MM.1S (cell line): ENCODE results near the gene SMAD4.

Experiments used
- DNase-seq: peaks from one replicate; pipeline ENCODE4 v3.0.0-alpha.2; 2015
- H2AFZ ChIP-seq: fragments of 300-600 bp; sonication (generic); 2 replicates; pipeline ENCODE4 v1.6.0; 2016; ENCODE audit warnings: antibody characterized with exemption, low read length
- H3F3A ChIP-seq: fragments of 300-600 bp; sonication (generic); 2 replicates; pipeline ENCODE4 v1.6.1; 2016; ENCODE audit warnings: mild to moderate bottlenecking, antibody characterized with exemption, low read length, moderate library complexity, mixed read lengths; ENCODE audit not compliant: insufficient read depth
- H3K27ac ChIP-seq: fragments of 300-600 bp; sonication (generic); 2 replicates; pipeline ENCODE4 v1.5.1; 2016; ENCODE audit warnings: mild to moderate bottlenecking, low read length
- H3K27me3 ChIP-seq: fragments of 300-600 bp; sonication (generic); replicated peaks from 2 replicates; pipeline ENCODE4 v1.6.0; 2016; ENCODE audit warnings: low read length; ENCODE audit not compliant: insufficient read depth
- H3K36me3 ChIP-seq: fragments of 300-600 bp; sonication (generic); replicated peaks from 2 replicates; pipeline ENCODE4 v1.6.1; 2016; ENCODE audit warnings: mild to moderate bottlenecking, low read length, mixed read lengths; ENCODE audit not compliant: insufficient read depth
- H3K4me1 ChIP-seq: fragments of 300-600 bp; sonication (generic); 2 replicates; pipeline ENCODE4 v1.6.1; 2016; ENCODE audit warnings: low read length, mixed read lengths
- H3K4me2 ChIP-seq: fragments of 300-600 bp; sonication (generic); 2 replicates; pipeline ENCODE4 v1.6.0; 2016; ENCODE audit warnings: low read depth, low read length
- H3K4me3 ChIP-seq: fragments of 300-600 bp; sonication (generic); 2 replicates; pipeline ENCODE4 v1.5.1; 2016; ENCODE audit warnings: low read length, mixed read lengths
- H3K79me2 ChIP-seq: fragments of 300-600 bp; sonication (generic); 2 replicates; pipeline ENCODE4 v1.6.1; 2016; ENCODE audit warnings: mixed run types, low read length, mixed read lengths
- H3K9ac ChIP-seq: fragments of 300-600 bp; sonication (generic); 2 replicates; pipeline ENCODE4 v1.6.1; 2016; ENCODE audit warnings: low read length, mixed read lengths
- H3K9me2 ChIP-seq: fragments of 300-600 bp; sonication (generic); replicated peaks from 2 replicates; pipeline ENCODE4 v1.6.1; 2016; ENCODE audit warnings: mild to moderate bottlenecking, low read length, mixed read lengths; ENCODE audit not compliant: insufficient read depth
- H3K9me3 ChIP-seq: fragments of 300-600 bp; sonication (generic); replicated peaks from 2 replicates; pipeline ENCODE4 v1.6.1; 2016; ENCODE audit warnings: mild to moderate bottlenecking, low read length, mixed read lengths; ENCODE audit not compliant: insufficient read depth
- H4K20me1 ChIP-seq: fragments of 300-600 bp; sonication (generic); 2 replicates; pipeline ENCODE4 v1.6.1; 2016; ENCODE audit warnings: mild to moderate bottlenecking, low read length, moderate library complexity, mixed read lengths; ENCODE audit not compliant: insufficient read depth
- EZH2 ChIP-seq: fragments of 300-600 bp; sonication (generic); optimal IDR thresholded peaks from 2 replicates; pipeline ENCODE3; 2017; ENCODE audit warnings: low read depth, mild to moderate bottlenecking, antibody characterized with exemption, low read length, mixed read lengths
- EZH2phosphoT487 ChIP-seq: fragments of 300-600 bp; sonication (generic); IDR thresholded peaks from 2 replicates; pipeline ENCODE4 v1.6.1; 2018; ENCODE audit warnings: antibody characterized with exemption, low read length
- TF ChIP-seq, protein P1 (sequence below): fragments of 300-600 bp; sonication (generic); IDR thresholded peaks from 2 replicates; pipeline ENCODE4 v1.5.1; 2016; ENCODE audit warnings: antibody characterized with exemption, low read length, mixed read lengths

Gene SMAD4

GRCh38 chr18:51123046-51123395 is 93.0 kb downstream of the SMAD4 start:
- Histone ChIP-seq H3K36me3 (no peaks in the 10 kb centered on the region), H3K4me3 (no peak overlapping the region), H4K20me1 (no peaks in the 10 kb centered on the region), H2AFZ (no peak overlapping the region), H3K4me1 (no peaks in the 10 kb centered on the region), H3K9ac (no peak overlapping the region), H3F3A (no peaks in the 10 kb centered on the region), H3K27ac (no peak overlapping the region), H3K79me2 (no peaks in the 10 kb centered on the region), H3K9me2 (no peaks in the 10 kb centered on the region), H3K4me2 (no peak overlapping the region), H3K27me3 (no peaks in the 10 kb centered on the region), H3K9me3 (no peaks in the 10 kb centered on the region)
- TF ChIP-seq EZH2 (no peak), EZH2phosphoT487 (no peak)
- TF ChIP-seq, protein P1, sequence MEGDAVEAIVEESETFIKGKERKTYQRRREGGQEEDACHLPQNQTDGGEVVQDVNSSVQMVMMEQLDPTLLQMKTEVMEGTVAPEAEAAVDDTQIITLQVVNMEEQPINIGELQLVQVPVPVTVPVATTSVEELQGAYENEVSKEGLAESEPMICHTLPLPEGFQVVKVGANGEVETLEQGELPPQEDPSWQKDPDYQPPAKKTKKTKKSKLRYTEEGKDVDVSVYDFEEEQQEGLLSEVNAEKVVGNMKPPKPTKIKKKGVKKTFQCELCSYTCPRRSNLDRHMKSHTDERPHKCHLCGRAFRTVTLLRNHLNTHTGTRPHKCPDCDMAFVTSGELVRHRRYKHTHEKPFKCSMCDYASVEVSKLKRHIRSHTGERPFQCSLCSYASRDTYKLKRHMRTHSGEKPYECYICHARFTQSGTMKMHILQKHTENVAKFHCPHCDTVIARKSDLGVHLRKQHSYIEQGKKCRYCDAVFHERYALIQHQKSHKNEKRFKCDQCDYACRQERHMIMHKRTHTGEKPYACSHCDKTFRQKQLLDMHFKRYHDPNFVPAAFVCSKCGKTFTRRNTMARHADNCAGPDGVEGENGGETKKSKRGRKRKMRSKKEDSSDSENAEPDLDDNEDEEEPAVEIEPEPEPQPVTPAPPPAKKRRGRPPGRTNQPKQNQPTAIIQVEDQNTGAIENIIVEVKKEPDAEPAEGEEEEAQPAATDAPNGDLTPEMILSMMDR, result no peak
- no peak for DNase-seq

GRCh38 chr18:51123481-51123880 is 93.5 kb downstream of the SMAD4 start:
- no peak overlapping the region for H3K9ac ChIP-seq
- H3K27me3 ChIP-seq, result no peaks in the 10 kb centered on the region
- no peaks in the 10 kb centered on the region for H4K20me1 ChIP-seq
- no peaks in the 10 kb centered on the region for H3F3A ChIP-seq
- no peaks in the 10 kb centered on the region for H3K9me3 ChIP-seq
- no peak overlapping the region for H3K4me2 ChIP-seq
- no peak for DNase-seq
- no peak overlapping the region for H3K4me3 ChIP-seq
- H3K27ac ChIP-seq, result no peak overlapping the region
- TF ChIP-seq EZH2 (no peak), EZH2phosphoT487 (no peak)
- TF ChIP-seq, protein P1, result no peak
- no peaks in the 10 kb centered on the region for H3K79me2 ChIP-seq
- H3K9me2 ChIP-seq, result no peaks in the 10 kb centered on the region
- no peaks in the 10 kb centered on the region for H3K36me3 ChIP-seq
- H3K4me1 ChIP-seq, result no peaks in the 10 kb centered on the region
- H2AFZ ChIP-seq, result no peak overlapping the region

GRCh38 chr18:51123936-51124486 is 94.0 kb downstream of the SMAD4 start:
- Histone ChIP-seq H3K36me3 (no peaks in the 10 kb centered on the region), H3K79me2 (no peaks in the 10 kb centered on the region), H3K9me3 (no peaks in the 10 kb centered on the region), H2AFZ (no peak overlapping the region), H3F3A (no peaks in the 10 kb centered on the region), H3K9ac (no peak overlapping the region), H3K4me2 (no peak overlapping the region), H4K20me1 (no peaks in the 10 kb centered on the region), H3K9me2 (no peaks in the 10 kb centered on the region), H3K27ac (no peak overlapping the region), H3K4me1 (no peaks in the 10 kb centered on the region), H3K27me3 (no peaks in the 10 kb centered on the region), H3K4me3 (no peak overlapping the region)
- TF ChIP-seq EZH2phosphoT487, result no peak
- TF ChIP-seq, protein P1, result no peak
- no peak for TF ChIP-seq EZH2
- no peak for DNase-seq
